ENCODE data around the gene MYMX. TPM values are rescaled to one million over a fixed set of nuclear protein-coding genes. Genes with fewer than 3 reads are reported as not detected.

MYMX gene
- not detected for total RNA-seq

GRCh38 chr6:44216677-44217331, at the start of gene MYMX:
Gene MYMX, plus strand, starts transcription at chr6:44216926. Its CDS starts 546 bp downstream, at chr6:44217472.

DNA sequence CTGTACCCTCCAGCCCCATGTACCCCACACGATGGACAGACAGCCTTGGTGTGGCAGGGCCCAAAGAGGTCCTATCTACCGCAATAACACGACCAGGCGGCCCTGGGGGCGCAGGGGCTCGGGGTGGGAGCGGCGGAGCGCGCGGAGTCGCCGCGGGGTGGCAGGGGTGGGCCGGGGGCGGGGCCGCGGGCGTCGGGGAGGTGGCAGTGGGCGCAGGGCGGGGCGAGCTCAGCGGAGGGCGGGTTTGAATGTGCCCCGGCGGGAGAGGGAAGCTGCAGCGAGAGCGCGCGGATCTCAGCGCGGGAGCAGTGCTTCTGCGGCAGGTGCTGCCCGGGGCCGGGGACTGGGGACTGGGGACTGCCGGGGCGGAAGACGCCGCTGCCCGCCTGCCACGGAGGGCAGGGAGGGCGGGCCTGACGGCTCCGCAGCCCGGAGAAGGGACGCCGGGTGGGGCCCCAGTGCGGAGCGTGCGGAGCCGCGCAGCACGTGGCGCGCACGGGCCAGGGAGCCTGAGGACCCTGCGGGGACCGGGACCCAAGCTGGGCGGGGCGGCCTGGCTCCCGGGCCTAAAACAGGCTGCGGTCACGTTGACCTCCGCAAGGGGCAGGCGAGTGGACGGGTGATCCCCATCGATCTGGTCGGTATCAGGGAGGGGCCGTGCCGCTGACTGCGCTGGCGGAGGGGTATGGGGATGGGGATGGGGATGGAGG, 6.7 kb downstream of the MYMX start, which contains the start of gene SLC29A1:
TSS of gene SLC29A1 (plus strand) at position 277 of the 710 bp plus-strand sequence. CDS start 3,719 bp downstream, outside the sequence.

DNA sequence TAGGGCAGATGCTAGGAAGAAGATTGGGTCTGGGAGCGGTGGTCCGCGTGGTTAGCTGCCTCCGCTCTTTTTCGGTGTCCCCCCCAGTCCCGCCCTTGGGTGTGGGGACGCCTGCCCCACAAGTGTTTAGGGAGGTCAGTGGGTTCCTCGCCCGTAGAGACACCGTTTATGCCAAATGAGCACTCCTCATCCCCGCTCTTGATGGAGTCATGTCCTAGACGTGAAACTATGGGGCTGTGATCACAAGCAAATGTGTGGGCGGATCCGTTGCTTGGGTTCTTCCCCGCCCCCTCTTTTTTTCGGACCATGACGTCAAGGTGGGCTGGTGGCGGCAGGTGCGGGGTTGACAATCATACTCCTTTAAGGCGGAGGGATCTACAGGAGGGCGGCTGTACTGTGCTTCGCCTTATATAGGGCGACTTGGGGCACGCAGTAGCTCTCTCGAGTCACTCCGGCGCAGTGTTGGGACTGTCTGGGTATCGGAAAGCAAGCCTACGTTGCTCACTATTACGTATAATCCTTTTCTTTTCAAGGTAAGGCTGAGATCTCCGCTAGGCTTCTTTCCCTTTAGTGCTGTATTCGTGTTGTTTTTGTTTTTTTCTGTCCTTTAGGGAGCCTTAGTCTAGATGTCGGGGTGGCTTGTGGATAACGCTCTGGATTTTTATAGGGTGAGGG, 30.1 kb downstream of the MYMX start, which contains the start of gene HSP90AB1:
TSS of gene HSP90AB1 (plus strand) at position 439 of the 675 bp plus-strand sequence. CDS start 1,529 bp downstream, outside the sequence.

DNA sequence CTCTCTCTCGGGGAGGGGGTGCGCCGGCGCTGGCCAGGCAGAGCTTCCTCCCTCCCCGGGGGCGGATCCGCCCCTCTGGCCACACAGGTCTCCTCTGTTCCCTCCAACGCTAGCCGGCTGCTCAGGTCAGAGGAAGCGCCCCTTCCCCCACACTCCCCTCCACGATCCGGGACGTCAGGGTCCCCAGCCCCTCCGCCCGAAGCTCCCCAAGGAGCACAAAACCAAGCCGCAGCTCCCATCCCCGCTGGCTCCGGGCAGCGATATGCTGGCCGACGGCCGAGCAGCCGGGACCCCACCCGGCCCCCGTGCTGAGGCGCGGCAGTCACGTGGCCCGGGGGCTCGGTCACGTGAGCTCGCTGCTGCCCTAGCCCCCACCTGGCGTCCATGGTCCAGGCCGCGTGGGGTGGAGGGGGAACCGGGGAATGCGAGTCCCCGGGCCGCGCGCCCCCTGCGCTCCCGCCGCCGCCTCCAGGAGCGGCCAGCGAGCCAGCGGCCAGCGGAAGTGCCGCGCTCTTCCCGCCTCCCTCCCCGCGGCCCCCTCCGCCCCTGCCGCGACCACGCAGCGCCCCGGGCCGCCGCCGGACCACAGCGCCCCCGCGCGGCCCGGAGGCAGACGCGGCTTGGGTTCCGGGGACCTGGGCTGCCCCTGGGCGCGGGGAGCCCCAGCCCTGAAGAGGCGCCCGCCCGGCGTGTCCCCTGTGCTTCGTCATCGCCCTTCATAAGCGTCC, 40.5 kb downstream of the MYMX start, which contains the start of gene SLC35B2:
TSS of gene SLC35B2 (minus strand) at position 504 of the 728 bp plus-strand sequence. CDS start at position 386, 118 bp downstream.

DNA sequence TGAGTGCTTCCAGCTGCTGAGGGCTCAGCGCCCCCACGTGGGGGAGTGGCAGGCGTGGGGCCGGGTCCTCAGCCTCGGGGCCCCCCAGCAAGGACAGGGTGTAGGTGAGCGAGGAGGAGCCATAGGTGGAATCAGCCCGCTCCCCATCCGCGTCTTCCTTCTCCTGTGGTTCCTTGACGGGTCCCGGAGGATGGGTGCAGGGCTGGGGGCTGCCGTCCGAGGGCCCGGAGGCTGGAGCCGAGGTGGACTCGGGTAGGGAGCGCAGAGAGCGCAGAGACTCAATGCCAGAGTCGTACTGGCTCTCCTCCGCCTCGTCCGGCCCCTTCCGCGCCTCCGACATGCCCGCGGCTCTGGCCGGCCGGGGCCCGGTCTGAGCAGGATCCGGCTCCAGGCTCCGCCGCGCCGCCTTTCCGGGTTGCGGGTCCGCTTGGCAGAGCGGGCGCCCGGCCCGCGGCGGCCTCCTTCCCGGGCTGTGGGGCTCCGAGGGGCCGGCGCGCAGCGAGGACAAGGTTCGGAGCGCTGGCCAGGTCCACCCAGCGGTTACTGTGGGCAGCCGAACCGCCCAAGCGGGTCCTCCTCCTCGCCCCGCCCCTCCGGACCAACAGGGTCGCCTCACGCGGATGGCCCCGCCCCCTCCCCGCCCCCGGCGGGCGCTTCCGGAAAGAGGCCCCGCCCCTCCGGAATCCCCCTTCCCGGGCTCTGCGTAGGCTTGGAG, 48.4 kb downstream of the MYMX start, which contains the start of gene NFKBIE:
TSS of gene NFKBIE (minus strand) at position 545 of the 715 bp plus-strand sequence. CDS start at position 340, 205 bp downstream.

Small RNA genes lying within 50 kb of the gene (small RNA-seq; reads per million reads assigned to genes)
- gene RN7SL811P: 0 reads per million in 2 donors

Other genes with a start within 250 kb of the MYMX start
- 10 to 100 TPM; 32.3 to 53.9 TPM for gene MRPL14, start 89.5 kb upstream of the MYMX start, total RNA-seq
- 10 to 100 TPM; 46.0 to 55.7 TPM for gene TMEM63B, start 89.4 kb upstream of the MYMX start, total RNA-seq
- gene CAPN11, start 58.1 kb upstream of the MYMX start, total RNA-seq: not detected
- gene SLC29A1, start 6.7 kb downstream of the MYMX start, total RNA-seq: 10 to 100 TPM in 1 of 2 donors, 1 to 10 TPM in 1; 5.2 to 18.3 TPM
- gene HSP90AB1, start 30.2 kb downstream of the MYMX start, total RNA-seq: 1,000 to 10,000 TPM in 1 of 2 donors, 100 to 1,000 TPM in 1; 776 to 1,328 TPM
- 100 to 1,000 TPM; 113 to 150 TPM for gene SLC35B2, start 40.6 kb downstream of the MYMX start, total RNA-seq
- gene NFKBIE, start 48.6 kb downstream of the MYMX start, total RNA-seq: 10 to 100 TPM; 13.3 to 23.7 TPM
- not detected for gene TMEM151B, start 53.5 kb downstream of the MYMX start, total RNA-seq
- 10 to 100 TPM; 14.5 to 21.6 TPM for gene AARS2, start 96.4 kb downstream of the MYMX start, total RNA-seq
- gene SPATS1, start 125.7 kb downstream of the MYMX start, total RNA-seq: not detected
- 10 to 100 TPM; 19.3 to 22.6 TPM for gene CDC5L, start 170.8 kb downstream of the MYMX start, total RNA-seq

All from melanocyte of skin (primary cell).